HL-60 (cell line): ENCODE measurements around the gene SHOC2.

Experiments
- DNase-seq, 2 experiments: peaks; one replicate each; pipeline ENCODE4 v3.0.0-alpha.2; 2010 to 2020; ENCODE audit warnings: low read depth in 1 of 2, low spot score in 1 of 2
- H3K27ac ChIP-seq: fragments of 250-450 bp; sonication (Bioruptor Pico); replicated peaks from 2 replicates; pipeline ENCODE4 v1.5.1; 2020; ENCODE audit warnings: mild to moderate bottlenecking, moderate library complexity
- H3K27me3 ChIP-seq: fragments of 250-450 bp; sonication (Bioruptor Pico); 2 replicates; pipeline ENCODE4 v1.5.1; 2021; ENCODE audit warnings: mild to moderate bottlenecking, moderate library complexity; ENCODE audit not compliant: insufficient read depth, poor library complexity, severe bottlenecking
- H3K4me3 ChIP-seq: replicated peaks from 2 replicates; pipeline ENCODE4 v1.5.1; 2011; ENCODE audit warnings: mild to moderate bottlenecking, control low read depth, low read length; ENCODE audit not compliant: insufficient read depth
- GABPA ChIP-seq: IDR thresholded peaks from 2 replicates; pipeline ENCODE4 v1.6.1; 2012; ENCODE audit warnings: low read depth
- POLR2AphosphoS5 ChIP-seq: IDR thresholded peaks from 2 replicates; pipeline ENCODE4 v1.6.1; 2012; ENCODE audit warnings: low read depth
- SPI1 ChIP-seq: IDR thresholded peaks from 2 replicates; pipeline ENCODE4 v1.6.1; 2012; ENCODE audit warnings: low read depth, mild to moderate bottlenecking, borderline replicate concordance
- long read RNA-seq: library from polyadenylated mRNA; unstranded; transcript quantifications from one replicate; pipeline ENCODE4 v2.0.0, GENCODE V29; 2020
- TF ChIP-seq, protein P1 (sequence below): IDR thresholded peaks from 2 replicates; pipeline ENCODE4 v1.6.1; 2012; ENCODE audit warnings: low read depth; ENCODE audit not compliant: insufficient replicate concordance
- TF ChIP-seq, protein P2 (sequence below): IDR thresholded peaks from one replicate; pipeline ENCODE4 v1.5.1; 2011; ENCODE audit warnings: low read length, control low read depth, inconsistent platforms; ENCODE audit not compliant: insufficient read depth

Gene SHOC2
- long read RNA-seq, transcript SHOC2-202 (9 exons, 3,943 nt): major isoform, 71 of 111 reads
- long read RNA-seq, partial matches to known transcripts: 7 of 111 reads
- long read RNA-seq, other reads (novel, unspliced or antisense): 32 of 111 reads

DNA sequence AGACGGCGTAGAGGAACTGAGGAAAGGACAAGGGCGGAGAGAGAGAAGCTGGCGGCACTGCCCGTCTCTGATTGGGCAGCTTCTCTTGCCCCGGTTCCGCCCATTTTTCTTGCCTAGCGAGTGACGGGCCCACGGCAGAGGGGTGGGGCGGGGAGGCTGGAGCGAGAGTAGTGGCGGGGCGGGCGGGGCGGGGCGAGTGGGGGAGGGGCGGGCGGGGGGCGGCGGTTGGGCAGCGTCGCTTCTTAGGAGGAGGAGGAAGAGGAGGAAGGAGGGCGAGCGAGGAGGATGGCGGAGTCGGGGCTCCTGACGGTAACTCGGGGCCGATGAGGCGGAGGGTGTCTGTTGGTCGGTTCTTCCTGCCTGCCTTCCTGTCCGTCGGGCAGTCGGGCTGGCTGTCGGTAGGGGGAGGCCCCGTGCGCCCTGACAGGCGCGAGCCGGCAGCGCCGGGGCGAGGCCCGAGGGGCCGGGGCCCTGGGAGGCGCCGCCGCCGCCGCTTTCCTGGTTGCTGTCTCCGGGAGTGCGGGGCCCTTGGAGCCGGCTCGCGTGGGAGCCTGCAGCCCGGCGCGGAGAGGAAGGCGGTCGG lies at the start of gene SHOC2:
SHOC2 (plus strand) TSS at position 256 of the 583 bp plus-strand sequence. CDS start 44,755 bp downstream, outside the sequence.
- Histone ChIP-seq H3K27me3 (no peaks in the 10 kb centered on the region), H3K27ac (peak within 1 kb of the TSS; percentile 99), H3K4me3 (peak within 1 kb of the TSS; percentile 79)
- DNase-seq: no peak
- TF ChIP-seq, protein P1, sequence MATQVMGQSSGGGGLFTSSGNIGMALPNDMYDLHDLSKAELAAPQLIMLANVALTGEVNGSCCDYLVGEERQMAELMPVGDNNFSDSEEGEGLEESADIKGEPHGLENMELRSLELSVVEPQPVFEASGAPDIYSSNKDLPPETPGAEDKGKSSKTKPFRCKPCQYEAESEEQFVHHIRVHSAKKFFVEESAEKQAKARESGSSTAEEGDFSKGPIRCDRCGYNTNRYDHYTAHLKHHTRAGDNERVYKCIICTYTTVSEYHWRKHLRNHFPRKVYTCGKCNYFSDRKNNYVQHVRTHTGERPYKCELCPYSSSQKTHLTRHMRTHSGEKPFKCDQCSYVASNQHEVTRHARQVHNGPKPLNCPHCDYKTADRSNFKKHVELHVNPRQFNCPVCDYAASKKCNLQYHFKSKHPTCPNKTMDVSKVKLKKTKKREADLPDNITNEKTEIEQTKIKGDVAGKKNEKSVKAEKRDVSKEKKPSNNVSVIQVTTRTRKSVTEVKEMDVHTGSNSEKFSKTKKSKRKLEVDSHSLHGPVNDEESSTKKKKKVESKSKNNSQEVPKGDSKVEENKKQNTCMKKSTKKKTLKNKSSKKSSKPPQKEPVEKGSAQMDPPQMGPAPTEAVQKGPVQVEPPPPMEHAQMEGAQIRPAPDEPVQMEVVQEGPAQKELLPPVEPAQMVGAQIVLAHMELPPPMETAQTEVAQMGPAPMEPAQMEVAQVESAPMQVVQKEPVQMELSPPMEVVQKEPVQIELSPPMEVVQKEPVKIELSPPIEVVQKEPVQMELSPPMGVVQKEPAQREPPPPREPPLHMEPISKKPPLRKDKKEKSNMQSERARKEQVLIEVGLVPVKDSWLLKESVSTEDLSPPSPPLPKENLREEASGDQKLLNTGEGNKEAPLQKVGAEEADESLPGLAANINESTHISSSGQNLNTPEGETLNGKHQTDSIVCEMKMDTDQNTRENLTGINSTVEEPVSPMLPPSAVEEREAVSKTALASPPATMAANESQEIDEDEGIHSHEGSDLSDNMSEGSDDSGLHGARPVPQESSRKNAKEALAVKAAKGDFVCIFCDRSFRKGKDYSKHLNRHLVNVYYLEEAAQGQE: no peak
- peak; percentile 36; the same call in 1 of the 2 replicates for TF ChIP-seq POLR2AphosphoS5

DNA sequence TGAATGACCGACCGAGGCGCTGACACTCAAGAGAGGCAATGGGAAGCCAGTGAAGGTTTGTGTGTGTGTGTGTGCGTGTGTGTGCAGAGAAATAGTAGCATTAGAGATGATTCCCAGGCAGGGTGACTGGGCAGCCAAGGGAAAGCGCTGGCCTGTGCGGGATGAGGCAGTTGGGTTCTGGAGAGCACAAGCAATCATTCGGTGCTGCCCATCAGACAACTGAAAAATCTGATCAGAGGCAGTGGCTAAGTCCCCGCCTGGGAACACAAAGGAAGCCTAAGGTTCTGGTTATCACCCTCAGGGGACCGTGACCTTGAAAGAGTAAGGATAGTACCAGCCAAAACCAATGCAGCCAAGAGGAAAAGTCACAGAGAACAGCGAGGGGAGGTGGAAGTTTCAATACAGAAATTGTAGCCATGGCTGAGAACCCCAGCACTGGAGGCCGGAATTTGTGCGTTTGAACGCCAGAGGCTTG lies 48.5 kb upstream of the SHOC2 start:
- TF ChIP-seq GABPA (no peak), SPI1 (no peak), POLR2AphosphoS5 (no peak)
- TF ChIP-seq, protein P2, sequence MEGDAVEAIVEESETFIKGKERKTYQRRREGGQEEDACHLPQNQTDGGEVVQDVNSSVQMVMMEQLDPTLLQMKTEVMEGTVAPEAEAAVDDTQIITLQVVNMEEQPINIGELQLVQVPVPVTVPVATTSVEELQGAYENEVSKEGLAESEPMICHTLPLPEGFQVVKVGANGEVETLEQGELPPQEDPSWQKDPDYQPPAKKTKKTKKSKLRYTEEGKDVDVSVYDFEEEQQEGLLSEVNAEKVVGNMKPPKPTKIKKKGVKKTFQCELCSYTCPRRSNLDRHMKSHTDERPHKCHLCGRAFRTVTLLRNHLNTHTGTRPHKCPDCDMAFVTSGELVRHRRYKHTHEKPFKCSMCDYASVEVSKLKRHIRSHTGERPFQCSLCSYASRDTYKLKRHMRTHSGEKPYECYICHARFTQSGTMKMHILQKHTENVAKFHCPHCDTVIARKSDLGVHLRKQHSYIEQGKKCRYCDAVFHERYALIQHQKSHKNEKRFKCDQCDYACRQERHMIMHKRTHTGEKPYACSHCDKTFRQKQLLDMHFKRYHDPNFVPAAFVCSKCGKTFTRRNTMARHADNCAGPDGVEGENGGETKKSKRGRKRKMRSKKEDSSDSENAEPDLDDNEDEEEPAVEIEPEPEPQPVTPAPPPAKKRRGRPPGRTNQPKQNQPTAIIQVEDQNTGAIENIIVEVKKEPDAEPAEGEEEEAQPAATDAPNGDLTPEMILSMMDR: no peak
- TF ChIP-seq, protein P1: no peak
- H3K4me3 ChIP-seq: no peak overlapping the region
- H3K27me3 ChIP-seq: no peaks in the 10 kb centered on the region
- peak overlapping the region; percentile 97 for H3K27ac ChIP-seq
- DNase-seq: no peak

DNA sequence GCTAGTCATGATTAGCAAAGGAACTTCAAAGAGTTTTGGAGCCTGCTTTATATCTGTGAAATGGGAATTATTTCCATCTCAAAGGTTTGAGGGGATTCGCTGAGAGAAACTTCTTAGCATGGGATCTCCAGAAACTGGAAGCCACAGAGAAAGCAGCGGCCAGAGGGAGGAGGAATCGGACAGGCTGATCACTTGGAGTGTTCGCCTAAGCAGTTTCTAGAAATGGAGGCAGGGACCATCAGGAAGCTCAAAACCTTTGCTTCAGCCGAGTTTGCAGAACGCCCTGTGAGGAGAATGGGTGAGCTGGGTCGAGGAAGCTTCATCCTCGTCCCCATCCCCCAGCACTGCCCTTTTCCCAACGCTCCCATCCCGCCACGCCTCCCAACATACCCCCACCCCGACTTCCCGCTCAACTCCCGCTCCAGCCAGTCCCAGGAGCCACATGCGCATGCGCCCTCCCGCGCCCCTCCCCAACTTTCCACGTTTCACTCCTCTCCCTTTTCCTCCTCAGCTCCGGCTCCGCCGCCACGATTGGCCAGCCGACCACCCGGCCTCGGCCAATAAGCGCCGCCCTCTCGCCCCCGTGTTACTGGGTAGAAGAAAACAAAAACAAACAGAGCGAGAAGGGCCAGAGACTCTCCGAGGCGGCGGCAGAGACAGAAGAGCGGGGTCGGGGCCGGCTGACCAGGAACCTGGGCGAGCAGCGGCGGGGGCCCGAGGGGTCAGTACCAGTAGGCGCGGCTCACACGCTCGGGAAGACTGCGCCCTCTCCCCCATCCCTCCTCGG lies 47.9 kb upstream of the SHOC2 start, which contains the start of gene PDCD4:
PDCD4 (plus strand) TSS at position 631 of the 787 bp plus-strand sequence. CDS start 4,100 bp downstream, outside the sequence.
- DNase-seq: peak; percentile 93 to 99
- TF ChIP-seq, protein P2: no peak
- peak; percentile 72; the same call in 1 of the 2 replicates for TF ChIP-seq POLR2AphosphoS5
- TF ChIP-seq, protein P1: peak; percentile 46
- Histone ChIP-seq H3K27ac (peak within 1 kb of the TSS; percentile 97), H3K4me3 (peak within 1 kb of the TSS; percentile 80), H3K27me3 (no peaks in the 10 kb centered on the region)
